Left ventricle myocardium inferior (tissue), 1 donor: Measurements from ENCODE around the gene NMT1. TPM values are rescaled to one million over a fixed set of nuclear protein-coding genes. Genes with fewer than 3 reads are reported as not detected.

ENCODE experiments used
- DNase-seq: peaks from one replicate; pipeline ENCODE4 v3.0.0-alpha.2; 2020
- H3K27ac ChIP-seq: fragments of 200-600 bp; replicated peaks from 2 replicates; pipeline ENCODE4 v1.8.0; 2021
- H3K27me3 ChIP-seq: fragments of 200-600 bp; 2 replicates; pipeline ENCODE4 v1.8.0; 2021; ENCODE audit warnings: low read depth
- H3K36me3 ChIP-seq: fragments of 200-600 bp; 2 replicates; pipeline ENCODE4 v1.8.0; 2021
- H3K4me1 ChIP-seq: fragments of 200-600 bp; 2 replicates; pipeline ENCODE4 v1.8.0; 2021
- H3K4me3 ChIP-seq: fragments of 200-600 bp; 2 replicates; pipeline ENCODE4 v1.8.0; 2021; ENCODE audit warnings: mild to moderate bottlenecking, moderate library complexity
- H3K9me3 ChIP-seq: fragments of 200-600 bp; replicated peaks from 2 replicates; pipeline ENCODE4 v1.8.0; 2021
- CTCF ChIP-seq: fragments of 200-600 bp; IDR thresholded peaks from 2 replicates; pipeline ENCODE4 v1.8.0; 2021; ENCODE audit warnings: antibody characterized with exemption, mild to moderate bottlenecking, borderline replicate concordance
- intact Hi-C: fragments of 100-400 bp; cut with micrococcal nuclease; formaldehyde crosslinking; loops from one replicate; pipeline ENCODE4 v1.11.0; 2022
- total RNA-seq: library from RNA; stranded (reverse); fragmentation: NEBNext Ultra II Directional; extraction: Animal tissue kit (Norgen Biotek cat#: 25700); gene quantifications from one replicate; pipeline ENCODE4 v1.2.1, GENCODE V29; 2021
- donor health status: DM: no; HTN: yes; CAD: no; lungs with severe emphysema.

NMT1 gene
- total RNA-seq, 1 donor from 2014 or later: 86.0 TPM

GRCh38 chr17:45032174-45032541 is 29.0 kb upstream of the NMT1 start:
- H3K27me3 ChIP-seq: no peaks in the 10 kb centered on the region
- H3K4me1 ChIP-seq: peaks cover 3% of the 10 kb centered on the region
- no peak overlapping the region for H3K27ac ChIP-seq
- no peak for TF ChIP-seq CTCF
- peaks cover 61% of the 10 kb centered on the region for H3K36me3 ChIP-seq
- H3K4me3 ChIP-seq: no peak overlapping the region
- DNase-seq: no peak
- intact Hi-C loops: no loop called here
- H3K9me3 ChIP-seq: no peaks in the 10 kb centered on the region

- intact Hi-C loops: no loop called here
- Histone ChIP-seq H3K27ac (no peak overlapping the region), H3K36me3 (peaks cover 52% of the 10 kb centered on the region), H3K9me3 (no peaks in the 10 kb centered on the region), H3K27me3 (no peaks in the 10 kb centered on the region), H3K4me3 (no peak overlapping the region), H3K4me1 (peaks cover 21% of the 10 kb centered on the region)
- TF ChIP-seq CTCF: no peak
- no peak for DNase-seq
Measured at GRCh38 chr17:45034599-45034998, 26.5 kb upstream of the NMT1 start.

GRCh38 chr17:45035848-45036247 is 25.3 kb upstream of the NMT1 start:
- no peak for DNase-seq
- intact Hi-C loops: no loop called here
- Histone ChIP-seq H3K27ac (no peak overlapping the region), H3K9me3 (no peaks in the 10 kb centered on the region), H3K4me3 (no peak overlapping the region), H3K4me1 (peaks cover 30% of the 10 kb centered on the region), H3K36me3 (peaks cover 39% of the 10 kb centered on the region), H3K27me3 (no peaks in the 10 kb centered on the region)
- no peak for TF ChIP-seq CTCF

- Histone ChIP-seq H3K27ac (no peak overlapping the region), H3K36me3 (peaks cover 31% of the 10 kb centered on the region)
- intact Hi-C loops: no loop called here
Measured at GRCh38 chr17:45036691-45037090, 24.4 kb upstream of the NMT1 start.

GRCh38 chr17:45038728-45039634 is 22.1 kb upstream of the NMT1 start:
- H3K27me3 ChIP-seq: no peaks in the 10 kb centered on the region
- no peaks in the 10 kb centered on the region for H3K9me3 ChIP-seq
- TF ChIP-seq CTCF: no peak
- H3K27ac ChIP-seq: peak overlapping the region; percentile 22
- peaks cover 47% of the 10 kb centered on the region for H3K4me1 ChIP-seq
- DNase-seq: no peak
- peaks cover 8% of the 10 kb centered on the region for H3K36me3 ChIP-seq
- no peak overlapping the region for H3K4me3 ChIP-seq
- intact Hi-C loops: no loop called here

More at GRCh38 chr17:45036691-45037090, 24.4 kb upstream of the NMT1 start:
- no peak overlapping the region for H3K4me3 ChIP-seq
- H3K27me3 ChIP-seq: no peaks in the 10 kb centered on the region
- no peak for DNase-seq
- TF ChIP-seq CTCF: no peak
- H3K9me3 ChIP-seq: no peaks in the 10 kb centered on the region
- peaks cover 30% of the 10 kb centered on the region for H3K4me1 ChIP-seq
